ENCODE results near the gene YPEL3.

DNA sequence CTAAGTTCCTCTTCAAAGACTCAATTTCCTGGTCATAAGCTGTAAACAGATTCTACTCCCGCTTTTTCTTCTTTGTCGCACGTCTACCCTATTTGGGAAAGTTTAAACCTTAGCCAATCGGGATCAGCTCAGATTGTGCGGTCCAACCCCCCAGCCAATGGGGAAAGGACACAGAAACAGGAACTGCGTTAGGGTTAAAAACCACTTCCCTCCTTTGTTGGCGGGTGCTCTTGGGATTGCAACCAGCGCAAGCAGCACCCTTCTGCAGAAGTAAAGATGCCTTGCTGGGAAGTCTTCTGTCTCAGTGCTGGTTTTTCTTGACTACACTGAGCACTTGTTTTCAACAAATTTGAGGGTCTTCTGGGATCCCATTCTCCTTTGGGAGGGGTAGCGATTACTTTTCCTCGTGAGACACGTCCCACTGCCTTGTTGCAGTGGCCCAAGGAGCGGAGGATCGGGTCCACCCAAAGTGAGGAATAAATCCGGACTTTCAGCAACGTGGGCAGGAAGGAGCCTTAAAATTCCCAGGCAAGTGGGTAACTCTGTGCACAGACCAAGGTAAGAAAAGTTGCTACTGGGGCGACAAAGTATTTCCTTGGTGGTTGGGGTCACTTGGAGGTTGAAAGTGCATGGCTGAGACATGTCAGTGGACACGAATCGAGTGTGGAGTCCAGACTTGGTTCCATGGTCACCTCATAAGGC lies 1.0 kb upstream of the YPEL3 start:
- TF ChIP-seq, protein P1, sequence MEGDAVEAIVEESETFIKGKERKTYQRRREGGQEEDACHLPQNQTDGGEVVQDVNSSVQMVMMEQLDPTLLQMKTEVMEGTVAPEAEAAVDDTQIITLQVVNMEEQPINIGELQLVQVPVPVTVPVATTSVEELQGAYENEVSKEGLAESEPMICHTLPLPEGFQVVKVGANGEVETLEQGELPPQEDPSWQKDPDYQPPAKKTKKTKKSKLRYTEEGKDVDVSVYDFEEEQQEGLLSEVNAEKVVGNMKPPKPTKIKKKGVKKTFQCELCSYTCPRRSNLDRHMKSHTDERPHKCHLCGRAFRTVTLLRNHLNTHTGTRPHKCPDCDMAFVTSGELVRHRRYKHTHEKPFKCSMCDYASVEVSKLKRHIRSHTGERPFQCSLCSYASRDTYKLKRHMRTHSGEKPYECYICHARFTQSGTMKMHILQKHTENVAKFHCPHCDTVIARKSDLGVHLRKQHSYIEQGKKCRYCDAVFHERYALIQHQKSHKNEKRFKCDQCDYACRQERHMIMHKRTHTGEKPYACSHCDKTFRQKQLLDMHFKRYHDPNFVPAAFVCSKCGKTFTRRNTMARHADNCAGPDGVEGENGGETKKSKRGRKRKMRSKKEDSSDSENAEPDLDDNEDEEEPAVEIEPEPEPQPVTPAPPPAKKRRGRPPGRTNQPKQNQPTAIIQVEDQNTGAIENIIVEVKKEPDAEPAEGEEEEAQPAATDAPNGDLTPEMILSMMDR (IDR thresholded peaks at IDR 0.05): no peak
- TF ChIP-seq EP300 (IDR thresholded peaks at IDR 0.05) (no peak), POLR2AphosphoS5 (IDR thresholded peaks at IDR 0.05) (no peak), POLR2A (IDR thresholded peaks at IDR 0.05) (no peak)

All from sigmoid colon (tissue), 4 donors.